Measurements from ENCODE around the gene FOXP1. TPM values are rescaled to one million over a fixed set of nuclear protein-coding genes. Genes with fewer than 3 reads are reported as not detected.

Gene FOXP1
- total RNA-seq, 1 experiment from 2014 or later = 75.3 TPM

DNA sequence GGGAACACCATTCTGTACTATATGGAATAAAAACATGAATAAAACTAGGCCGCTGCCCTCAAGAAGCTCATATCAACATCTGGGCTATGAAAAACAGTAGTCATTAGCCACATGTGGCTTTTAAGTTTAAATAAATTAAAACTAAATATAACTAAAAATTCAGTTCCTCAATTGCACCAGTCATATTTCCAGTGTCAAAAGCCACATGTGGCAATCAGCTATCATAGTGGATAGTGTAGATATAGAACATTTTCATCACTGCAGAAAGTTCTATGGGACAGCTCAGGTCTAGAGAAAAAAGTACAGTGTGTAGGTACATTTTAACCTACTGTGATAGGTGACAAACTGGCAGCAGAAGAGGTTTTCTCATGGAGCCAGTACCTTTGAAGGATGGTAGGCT lies 261.4 kb downstream of the FOXP1 start:
- Histone ChIP-seq H3K4me2 (ENCODE audit: insufficient read depth, insufficient read length, low read length) (no peak overlapping the region), H4K20me1 (ENCODE audit: control insufficient read depth, insufficient read depth, insufficient read length) (no peaks in the 10 kb centered on the region), H2BK5ac (ENCODE audit: insufficient read length, low read length) (no peak overlapping the region), H3K56ac (ENCODE audit: insufficient read length, low read depth, low read length) (no peak overlapping the region), H3K14ac (ENCODE audit: insufficient read depth, low read length) (no peak overlapping the region), H3K79me2 (ENCODE audit: insufficient read depth, low read length) (no peaks in the 10 kb centered on the region), H2AK5ac (ENCODE audit: insufficient read length, low read length) (no peak overlapping the region), H3T11ph (ENCODE audit: low read length) (no peak overlapping the region), H3K4me1 (ENCODE audit: insufficient read depth, low read length) (no peaks in the 10 kb centered on the region), H2BK12ac (ENCODE audit: insufficient read length, low read depth, low read length) (no peak overlapping the region), H3K79me1 (ENCODE audit: insufficient read depth, low read depth, low read length, poor library complexity, severe bottlenecking) (no peaks in the 10 kb centered on the region), H4K5ac (ENCODE audit: insufficient read length, low read depth, low read length) (no peak overlapping the region), H3K27me3 (ENCODE audit: insufficient read depth, low read length) (no peaks in the 10 kb centered on the region; the same call in 1 of the 2 replicates), H3K9ac (ENCODE audit: extremely low read depth, insufficient read length, low read length) (no peak overlapping the region), H3K4ac (ENCODE audit: low read depth, low read length) (no peak overlapping the region), H3K23me2 (ENCODE audit: insufficient read length, low read depth, low read length, poor library complexity, severe bottlenecking) (no peaks in the 10 kb centered on the region), H3K23ac (ENCODE audit: insufficient read length, low read depth, low read length) (no peak overlapping the region), H2BK20ac (ENCODE audit: low read depth, low read length, poor library complexity, severe bottlenecking) (no peak overlapping the region), H2AFZ (ENCODE audit: low read length) (no peak overlapping the region), H4K91ac (ENCODE audit: insufficient read length, low read depth, low read length) (no peak overlapping the region), H2BK15ac (ENCODE audit: low read depth, low read length) (no peak overlapping the region), H3K18ac (ENCODE audit: insufficient read length, low read depth, low read length) (no peak overlapping the region), H4K8ac (replicated peaks; ENCODE audit: insufficient read length, low read depth, low read length) (no peak overlapping the region), H3K9me3 (ENCODE audit: control insufficient read depth, low read depth, low read length) (no peaks in the 10 kb centered on the region), H3K27ac (ENCODE audit: insufficient read length, low read depth, low read length) (no peak overlapping the region), H2BK120ac (ENCODE audit: low read depth, low read length, poor library complexity, severe bottlenecking) (no peak overlapping the region)
- Mint-ChIP-seq H3K4me1 (no peaks in the 10 kb centered on the region), H3K27me3 (ENCODE audit: low read depth) (no peaks in the 10 kb centered on the region), H3K9me3 (no peaks in the 10 kb centered on the region), H3K36me3 (ENCODE audit: insufficient read depth in 1 of 3, low read depth in 3 of 3) (no peaks in the 10 kb centered on the region), H3K4me3 (no peak overlapping the region), H3K27ac (no peak overlapping the region)
- no CpG with 5 or more reads among the region's 1 CpG for WGBS (ENCODE audit: extremely low coverage, insufficient read length, low lambda C conversion rate)
- DNase-seq = no peak
- TF ChIP-seq, protein P1, sequence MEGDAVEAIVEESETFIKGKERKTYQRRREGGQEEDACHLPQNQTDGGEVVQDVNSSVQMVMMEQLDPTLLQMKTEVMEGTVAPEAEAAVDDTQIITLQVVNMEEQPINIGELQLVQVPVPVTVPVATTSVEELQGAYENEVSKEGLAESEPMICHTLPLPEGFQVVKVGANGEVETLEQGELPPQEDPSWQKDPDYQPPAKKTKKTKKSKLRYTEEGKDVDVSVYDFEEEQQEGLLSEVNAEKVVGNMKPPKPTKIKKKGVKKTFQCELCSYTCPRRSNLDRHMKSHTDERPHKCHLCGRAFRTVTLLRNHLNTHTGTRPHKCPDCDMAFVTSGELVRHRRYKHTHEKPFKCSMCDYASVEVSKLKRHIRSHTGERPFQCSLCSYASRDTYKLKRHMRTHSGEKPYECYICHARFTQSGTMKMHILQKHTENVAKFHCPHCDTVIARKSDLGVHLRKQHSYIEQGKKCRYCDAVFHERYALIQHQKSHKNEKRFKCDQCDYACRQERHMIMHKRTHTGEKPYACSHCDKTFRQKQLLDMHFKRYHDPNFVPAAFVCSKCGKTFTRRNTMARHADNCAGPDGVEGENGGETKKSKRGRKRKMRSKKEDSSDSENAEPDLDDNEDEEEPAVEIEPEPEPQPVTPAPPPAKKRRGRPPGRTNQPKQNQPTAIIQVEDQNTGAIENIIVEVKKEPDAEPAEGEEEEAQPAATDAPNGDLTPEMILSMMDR (conservative IDR thresholded peaks at IDR 0.05) = no peak

Data from H9 (cell line).